HCT116 (cell line): ENCODE measurements around the gene THNSL1. TPM values are rescaled to one million over a fixed set of nuclear protein-coding genes. Genes with fewer than 3 reads are reported as not detected.
"Not testable (repeated sequence)": the region's sequence is repeated elsewhere in the genome, so short reads cannot be mapped to it uniquely, and the experiment has no call there.

Experiments
- ATAC-seq: fragments of 200-7000 bp; cut with Tn5 transposase; 2 replicates; pipeline ENCODE4 v1.9.1; 2020; ENCODE audit warnings: mild to moderate bottlenecking, moderate library complexity
- BruUV-seq: library from RNA; stranded (reverse); fragments of 400-500 nt; replicated peaks from 2 replicates; lab custom pipeline; 2021; lab: Mats Ljungman, UMichigan
- CTCF ChIA-PET: fragments of 300-600 bp; sonication (Branson Sonifier 250); formaldehyde crosslinking; loops from one replicate; lab custom pipeline; 2021; ENCODE audit warnings: antibody characterized with exemption; lab: Charles Lee
- POLR2A ChIA-PET: fragments of 300-600, 350-600 bp; sonication (Branson Sonifier 250); formaldehyde crosslinking; loops from one replicate; lab custom pipeline; 2021; ENCODE audit warnings: antibody characterized with exemption; lab: Charles Lee
- RAD21 ChIA-PET, 2 experiments: fragments of 300-600 bp; sonication (Branson Sonifier 250); formaldehyde crosslinking; loops; one replicate each; lab custom pipeline; 2023; ENCODE audit warnings: low total read pairs in 2 of 2; ENCODE audit not compliant: uncharacterized antibody in 2 of 2, unreplicated experiment in 2 of 2, low non-redundant PET in 1 of 2; lab: Charles Lee
- DNase-seq: peaks from one replicate; pipeline ENCODE4 v3.0.0-alpha.2; 2010; ENCODE audit warnings: low read depth, low spot score
- H2AFZ ChIP-seq: fragments of 200-600 bp; shearing (Covaris generic), sonication (generic); 2 replicates; pipeline ENCODE4 v1.6.1; 2017; ENCODE audit warnings: low read depth, mixed run types, mixed read lengths, antibody characterized with exemption, low read length; ENCODE audit not compliant: poor library complexity, severe bottlenecking
- H3K27ac ChIP-seq: 2 replicates; pipeline ENCODE4 v1.5.1; 2012; ENCODE audit warnings: low read depth, low read length
- H3K27me3 ChIP-seq: fragments of 200-600 bp; sonication (generic); 2 replicates; pipeline ENCODE4 v1.6.1; 2016; ENCODE audit warnings: mixed run types, low read length, mixed read lengths; ENCODE audit not compliant: insufficient read depth
- H3K36me3 ChIP-seq, 2 experiments: fragments of 200-500 bp in 1 of 2; fragments of 200-600 bp in 1 of 2; sonication (Bioruptor generic) in 1 of 2; sonication (generic) in 1 of 2; 2 replicates each; pipeline versions ENCODE4 v1.5.1 to v1.6.1; 2014 to 2016; ENCODE audit warnings: low read length in 2 of 2, inconsistent platforms in 1 of 2, mixed read lengths in 1 of 2, mixed run types in 1 of 2; ENCODE audit not compliant: insufficient read depth in 2 of 2, control insufficient read depth in 1 of 2
- H3K4me1 ChIP-seq, 2 experiments: fragments of 200-600 bp in 1 of 2; sonication (generic) in 1 of 2; 2 replicates each; pipeline versions ENCODE4 v1.5.1 to v1.6.1; 2012 to 2017; ENCODE audit warnings: low read length in 2 of 2, inconsistent platforms in 1 of 2, mild to moderate bottlenecking in 1 of 2, mixed read lengths in 1 of 2, mixed run types in 1 of 2, moderate library complexity in 1 of 2; ENCODE audit not compliant: insufficient read depth in 2 of 2, control insufficient read depth in 1 of 2
- H3K4me2 ChIP-seq: fragments of 200-600 bp; sonication (generic); 2 replicates; pipeline ENCODE4 v1.6.1; 2017; ENCODE audit warnings: mixed run types, low read length, mixed read lengths
- H3K4me3 ChIP-seq, 2 experiments: fragments of 200-600 bp in 1 of 2; sonication (generic) in 1 of 2; replicated peaks in 1 of 2; 2 replicates each; pipeline ENCODE4 v1.5.1; 2011 to 2016; ENCODE audit warnings: low read length in 2 of 2, control low read depth in 1 of 2, low read depth in 1 of 2, mild to moderate bottlenecking in 1 of 2, mixed read lengths in 1 of 2, mixed run types in 1 of 2
- H3K79me2 ChIP-seq: fragments of 200-600 bp; sonication (generic); 2 replicates; pipeline ENCODE4 v1.6.1; 2017; ENCODE audit warnings: mild to moderate bottlenecking, mixed run types, low read length, moderate library complexity, mixed read lengths; ENCODE audit not compliant: insufficient read depth
- H3K9ac ChIP-seq: fragments of 200-600 bp; sonication (generic); 2 replicates; pipeline ENCODE4 v1.6.1; 2016; ENCODE audit warnings: low read length, mixed read lengths
- H3K9me2 ChIP-seq: fragments of 200-600 bp; sonication (generic), shearing (Covaris generic); 2 replicates; pipeline ENCODE4 v1.6.1; 2017; ENCODE audit warnings: mixed run types, mild to moderate bottlenecking, moderate library complexity; ENCODE audit not compliant: insufficient read depth
- H3K9me3 ChIP-seq, 2 experiments: fragments of 200-500 bp in 1 of 2; fragments of 200-600 bp in 1 of 2; sonication (Bioruptor generic) in 1 of 2; sonication (generic) in 1 of 2; 2 replicates each; pipeline ENCODE4 v1.6.1; 2014 to 2017; ENCODE audit warnings: low read length in 2 of 2, mixed read lengths in 2 of 2, inconsistent platforms in 1 of 2, low read depth in 1 of 2, mild to moderate bottlenecking in 1 of 2, mixed run types in 1 of 2, moderate library complexity in 1 of 2; ENCODE audit not compliant: control insufficient read depth in 1 of 2, insufficient read depth in 1 of 2
- H4K20me1 ChIP-seq: fragments of 200-600 bp; sonication (generic), shearing (Covaris generic); 2 replicates; pipeline ENCODE4 v1.6.1; 2017; ENCODE audit warnings: mixed run types, mild to moderate bottlenecking, moderate library complexity; ENCODE audit not compliant: insufficient read depth
- ATF3 ChIP-seq: IDR thresholded peaks from 2 replicates; pipeline ENCODE4 v1.6.1; 2012
- CBX3 ChIP-seq: IDR thresholded peaks from 2 replicates; pipeline ENCODE4 v1.6.1; 2012; ENCODE audit warnings: low read depth
- CEBPB ChIP-seq: IDR thresholded peaks from 2 replicates; pipeline ENCODE4 v1.6.1; 2012; ENCODE audit warnings: low read depth
- EZH2 ChIP-seq: fragments of 200-600 bp; sonication (generic); IDR thresholded peaks from 2 replicates; pipeline ENCODE4 v1.6.1; 2017; ENCODE audit warnings: antibody characterized with exemption, mixed run types
- FOSL1 ChIP-seq: IDR thresholded peaks from 2 replicates; pipeline ENCODE4 v1.6.1; 2012; ENCODE audit warnings: low read depth
- JUND ChIP-seq: IDR thresholded peaks from 2 replicates; pipeline ENCODE4 v1.6.1; 2012
- POLR2A ChIP-seq: IDR thresholded peaks from 2 replicates; pipeline ENCODE4 v1.7.0; 2011; ENCODE audit warnings: borderline replicate concordance; ENCODE audit not compliant: insufficient read depth, insufficient read length; ENCODE audit errors: extremely low read depth
- REST ChIP-seq: IDR thresholded peaks from 2 replicates; pipeline ENCODE4 v1.6.1; 2012; ENCODE audit warnings: low read depth
- SIN3A ChIP-seq: IDR thresholded peaks from 2 replicates; pipeline ENCODE4 v1.6.1; 2012; ENCODE audit warnings: low read depth
- SP1 ChIP-seq: IDR thresholded peaks from 2 replicates; pipeline ENCODE4 v1.6.1; 2012; ENCODE audit warnings: low read depth
- SRF ChIP-seq: IDR thresholded peaks from 2 replicates; pipeline ENCODE4 v1.6.1; 2012; ENCODE audit warnings: low read depth
- TCF7L2 ChIP-seq: IDR thresholded peaks from 2 replicates; pipeline ENCODE4 v1.7.0; 2011; ENCODE audit warnings: borderline replicate concordance, inconsistent platforms; ENCODE audit not compliant: insufficient read depth, insufficient read length; ENCODE audit errors: extremely low read depth
- YY1 ChIP-seq: IDR thresholded peaks from 2 replicates; pipeline ENCODE4 v1.6.1; 2011; ENCODE audit warnings: low read length, low read depth, moderate library complexity, mild to moderate bottlenecking; ENCODE audit not compliant: insufficient replicate concordance; ENCODE audit errors: extremely low read depth
- ZFX ChIP-seq: fragments of 450-650 bp; IDR thresholded peaks from 2 replicates; pipeline ENCODE4 v1.6.1; 2017
- ZNF274 ChIP-seq: fragments of 200-500 bp; sonication (Bioruptor generic); IDR thresholded peaks from 2 replicates; pipeline ENCODE4 v1.6.1; 2014; ENCODE audit warnings: mild to moderate bottlenecking, low read depth, low read length, inconsistent platforms
- intact Hi-C: fragments of 100-400 bp; cut with micrococcal nuclease; formaldehyde crosslinking; loops from 2 replicates; pipeline ENCODE4 v1.10.0; 2022
- total RNA-seq: library from RNA; stranded (reverse); gene quantifications from one replicate; pipeline ENCODE4 v1.2.1, GENCODE V29; 2021; ENCODE audit not compliant: unreplicated experiment
- TF ChIP-seq, protein P1 (sequence below): IDR thresholded peaks from 2 replicates; pipeline ENCODE4 v1.6.1; 2012

Gene THNSL1
- total RNA-seq, 1 experiment from 2014 or later = 7.7 TPM

DNA sequence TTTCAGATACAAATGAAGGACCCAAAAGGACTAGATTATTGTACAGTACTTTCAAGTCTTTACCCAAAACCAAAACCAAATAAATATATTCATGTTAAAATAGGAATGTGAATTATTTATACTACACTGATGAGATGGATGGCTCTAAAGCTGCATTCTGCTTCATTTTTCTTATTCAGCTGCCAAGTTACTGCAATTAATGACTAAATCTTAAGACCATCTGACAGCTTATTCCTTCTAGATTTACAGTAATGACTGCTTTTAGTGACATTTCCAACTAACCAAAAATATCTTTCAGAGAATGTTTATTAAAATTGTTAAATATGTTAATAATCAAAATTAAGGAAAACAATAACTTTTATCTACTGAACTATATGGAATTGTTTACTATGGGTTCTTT is 21.3 kb upstream of the THNSL1 start (continued):
- TF ChIP-seq, protein P1, sequence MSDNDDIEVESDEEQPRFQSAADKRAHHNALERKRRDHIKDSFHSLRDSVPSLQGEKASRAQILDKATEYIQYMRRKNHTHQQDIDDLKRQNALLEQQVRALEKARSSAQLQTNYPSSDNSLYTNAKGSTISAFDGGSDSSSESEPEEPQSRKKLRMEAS = no peak
- no peak for TF ChIP-seq SRF

- CTCF ChIA-PET = no interaction called here
- no peak for ATAC-seq
These were observed 18.4 kb upstream of the THNSL1 start for GRCh38 chr10:24998044-24998443.

DNA sequence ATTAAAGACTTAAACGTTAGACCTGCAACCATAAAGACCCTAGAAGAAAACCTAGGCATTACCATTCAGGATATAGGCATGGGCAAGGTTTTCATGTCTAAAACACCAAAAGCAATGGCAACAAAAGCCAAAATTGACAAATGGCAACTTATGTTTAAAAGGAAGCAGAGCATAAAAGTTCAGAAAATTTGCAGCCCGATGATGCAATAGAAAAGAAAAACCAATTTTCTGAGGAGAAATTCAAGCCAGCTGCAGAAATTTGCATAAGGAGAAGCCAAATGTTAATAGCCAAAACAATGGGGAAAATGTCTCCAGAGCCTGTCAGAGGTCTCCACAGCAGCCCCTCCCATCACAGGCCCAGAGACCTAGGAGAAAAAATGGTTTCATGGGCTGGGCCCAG is 4.8 kb upstream of the THNSL1 start:
- intact Hi-C loops, BruUV-seq, CTCF ChIA-PET, H3K27ac ChIP-seq, DNase-seq, H3K27me3 ChIP-seq, POLR2A ChIA-PET, RAD21 ChIA-PET, H3K9ac ChIP-seq, H3K36me3 ChIP-seq, H3K9me3 ChIP-seq, H4K20me1 ChIP-seq, H3K4me2 ChIP-seq, H3K4me3 ChIP-seq, H3K9me2 ChIP-seq, H3K79me2 ChIP-seq, H2AFZ ChIP-seq, ATAC-seq: not testable (repeated sequence)
- peaks cover 5 to 15% of the 10 kb centered on the region in 2 experiments; a peak in 3 of 4 replicates for H3K4me1 ChIP-seq

More at GRCh38 chr10:24998044-24998443, 18.4 kb upstream of the THNSL1 start:
- DNase-seq = no peak
- Histone ChIP-seq H3K79me2 (no peaks in the 10 kb centered on the region), H3K4me1 (no peaks in the 10 kb centered on the region), H3K4me2 (no peak overlapping the region), H3K9me3 (peaks cover 0 to 6% of the 10 kb centered on the region in 2 experiments; a peak in 1 of 4 replicates), H3K9ac (no peak overlapping the region), H3K4me3 (no peak overlapping the region), H3K36me3 (no peaks in the 10 kb centered on the region), H3K27ac (no peak overlapping the region), H3K27me3 (no peaks in the 10 kb centered on the region), H4K20me1 (no peaks in the 10 kb centered on the region), H2AFZ (no peak overlapping the region), H3K9me2 (no peaks in the 10 kb centered on the region)
- TF ChIP-seq YY1 (no peak), ZNF274 (no peak), SIN3A (no peak), REST (no peak), ATF3 (no peak), TCF7L2 (no peak), SP1 (no peak), CBX3 (no peak), JUND (no peak), CEBPB (no peak), FOSL1 (no peak), POLR2A (no peak), ZFX (no peak), SRF (no peak), EZH2 (no peak)
- TF ChIP-seq, protein P1 = no peak
- intact Hi-C loops = no loop called here
- ChIA-PET POLR2A (interaction anchor here (0.5 kb wide), 1 partner anchor 671 kb away, joined by 4 read pairs; no protein-coding TSS in a partner anchor), RAD21 (no interaction called here)
- BruUV-seq = no TSS peak
